SK-N-SH treated with all-trans-retinoic acid at 6 μM for 48 hours (cell line): Measurements from ENCODE around the gene ITFG2.

ENCODE experiments used
- ZNF8 ChIP-seq: fragments of 450-650 bp; formaldehyde crosslinking; IDR thresholded peaks from 2 replicates; pipeline ENCODE4 v1.5.0; 2020; ENCODE audit warnings: mild to moderate bottlenecking, moderate library complexity
- TF ChIP-seq, protein P1 (sequence below): fragments of 250-450 bp; sonication (Bioruptor Pico); IDR thresholded peaks from 2 replicates; pipeline ENCODE4 v1.8.0; 2020; ENCODE audit warnings: mild to moderate bottlenecking, moderate library complexity, borderline replicate concordance
- TF ChIP-seq, protein P2 (sequence below): fragments of 250-450 bp; sonication (Bioruptor Pico); IDR thresholded peaks from 2 replicates; pipeline ENCODE4 v1.5.1; 2020; ENCODE audit warnings: low read depth, mild to moderate bottlenecking, moderate library complexity

DNA sequence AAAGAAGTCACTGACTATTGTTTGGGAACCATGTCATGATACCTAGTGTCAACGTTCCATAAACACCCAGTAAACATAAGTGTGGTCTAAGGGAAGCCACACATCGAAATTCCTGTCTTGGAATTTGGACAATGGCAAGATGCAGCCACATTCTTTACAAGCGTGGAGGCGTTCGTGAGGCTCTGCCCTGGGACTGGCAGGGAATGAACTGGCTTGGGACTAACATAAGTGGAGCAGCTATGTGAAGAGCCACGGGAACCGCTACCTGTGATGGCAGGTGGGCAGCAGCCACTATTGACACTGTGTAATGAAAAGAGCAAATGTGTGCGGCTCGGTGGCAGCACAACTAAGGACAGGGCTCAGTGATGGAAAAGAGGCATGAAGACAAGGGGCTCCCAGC, 32.3 kb downstream of the ITFG2 start:
- no peak for TF ChIP-seq ZNF8
- TF ChIP-seq, protein P1, sequence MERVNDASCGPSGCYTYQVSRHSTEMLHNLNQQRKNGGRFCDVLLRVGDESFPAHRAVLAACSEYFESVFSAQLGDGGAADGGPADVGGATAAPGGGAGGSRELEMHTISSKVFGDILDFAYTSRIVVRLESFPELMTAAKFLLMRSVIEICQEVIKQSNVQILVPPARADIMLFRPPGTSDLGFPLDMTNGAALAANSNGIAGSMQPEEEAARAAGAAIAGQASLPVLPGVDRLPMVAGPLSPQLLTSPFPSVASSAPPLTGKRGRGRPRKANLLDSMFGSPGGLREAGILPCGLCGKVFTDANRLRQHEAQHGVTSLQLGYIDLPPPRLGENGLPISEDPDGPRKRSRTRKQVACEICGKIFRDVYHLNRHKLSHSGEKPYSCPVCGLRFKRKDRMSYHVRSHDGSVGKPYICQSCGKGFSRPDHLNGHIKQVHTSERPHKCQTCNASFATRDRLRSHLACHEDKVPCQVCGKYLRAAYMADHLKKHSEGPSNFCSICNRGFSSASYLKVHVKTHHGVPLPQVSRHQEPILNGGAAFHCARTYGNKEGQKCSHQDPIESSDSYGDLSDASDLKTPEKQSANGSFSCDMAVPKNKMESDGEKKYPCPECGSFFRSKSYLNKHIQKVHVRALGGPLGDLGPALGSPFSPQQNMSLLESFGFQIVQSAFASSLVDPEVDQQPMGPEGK (CRISPR knock-in tag) = no peak
- TF ChIP-seq, protein P2, sequence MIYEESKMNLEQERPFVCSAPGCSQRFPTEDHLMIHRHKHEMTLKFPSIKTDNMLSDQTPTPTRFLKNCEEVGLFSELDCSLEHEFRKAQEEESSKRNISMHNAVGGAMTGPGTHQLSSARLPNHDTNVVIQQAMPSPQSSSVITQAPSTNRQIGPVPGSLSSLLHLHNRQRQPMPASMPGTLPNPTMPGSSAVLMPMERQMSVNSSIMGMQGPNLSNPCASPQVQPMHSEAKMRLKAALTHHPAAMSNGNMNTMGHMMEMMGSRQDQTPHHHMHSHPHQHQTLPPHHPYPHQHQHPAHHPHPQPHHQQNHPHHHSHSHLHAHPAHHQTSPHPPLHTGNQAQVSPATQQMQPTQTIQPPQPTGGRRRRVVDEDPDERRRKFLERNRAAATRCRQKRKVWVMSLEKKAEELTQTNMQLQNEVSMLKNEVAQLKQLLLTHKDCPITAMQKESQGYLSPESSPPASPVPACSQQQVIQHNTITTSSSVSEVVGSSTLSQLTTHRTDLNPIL (CRISPR knock-in tag) = no peak
